Activated CD4-positive, CD25-positive, alpha-beta regulatory T cell (primary cell): ENCODE measurements around the gene PPP1R14D.

Experiments used
- DNase-seq, 4 experiments: peaks; one replicate each; lab custom pipeline; 2025; lab: John Stamatoyannopoulos, UW

The PPP1R14D gene

GRCh38 chr15:40819048-40819447, 9.5 kb downstream of the PPP1R14D start:
- no peak for DNase-seq

DNA sequence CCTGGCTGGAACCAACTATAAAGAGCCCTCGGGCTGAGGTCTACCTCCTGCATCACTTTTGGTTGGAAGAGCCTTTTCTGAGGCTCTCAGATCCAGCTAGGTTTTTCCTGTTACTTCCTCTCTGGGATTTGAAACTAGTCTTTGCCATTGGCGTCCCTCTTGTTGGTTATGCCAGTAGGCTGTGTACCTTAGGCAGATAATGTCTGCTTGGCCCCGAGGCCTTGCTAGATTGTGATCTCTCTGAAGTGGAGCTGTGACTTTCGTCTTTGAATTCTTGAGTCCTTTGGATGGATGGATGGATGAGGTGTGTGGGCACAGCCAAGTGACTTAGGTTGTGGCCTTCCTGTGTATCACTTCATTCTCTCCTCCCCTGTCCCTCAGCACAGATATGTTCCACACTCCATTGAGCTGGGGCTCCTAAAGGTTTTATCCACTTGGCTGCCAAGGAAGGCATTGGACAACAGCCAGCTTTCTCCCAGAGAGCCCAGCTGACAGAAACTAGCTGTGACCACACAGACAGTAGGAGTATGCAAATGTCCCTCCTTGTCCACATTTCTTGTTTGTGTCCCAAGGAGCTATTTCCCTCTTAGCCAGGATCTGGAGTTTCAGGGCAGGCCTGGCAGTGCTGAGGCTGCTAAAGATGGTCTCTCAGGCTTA, 13.3 kb downstream of the PPP1R14D start:
- DNase-seq, result no peak

DNA sequence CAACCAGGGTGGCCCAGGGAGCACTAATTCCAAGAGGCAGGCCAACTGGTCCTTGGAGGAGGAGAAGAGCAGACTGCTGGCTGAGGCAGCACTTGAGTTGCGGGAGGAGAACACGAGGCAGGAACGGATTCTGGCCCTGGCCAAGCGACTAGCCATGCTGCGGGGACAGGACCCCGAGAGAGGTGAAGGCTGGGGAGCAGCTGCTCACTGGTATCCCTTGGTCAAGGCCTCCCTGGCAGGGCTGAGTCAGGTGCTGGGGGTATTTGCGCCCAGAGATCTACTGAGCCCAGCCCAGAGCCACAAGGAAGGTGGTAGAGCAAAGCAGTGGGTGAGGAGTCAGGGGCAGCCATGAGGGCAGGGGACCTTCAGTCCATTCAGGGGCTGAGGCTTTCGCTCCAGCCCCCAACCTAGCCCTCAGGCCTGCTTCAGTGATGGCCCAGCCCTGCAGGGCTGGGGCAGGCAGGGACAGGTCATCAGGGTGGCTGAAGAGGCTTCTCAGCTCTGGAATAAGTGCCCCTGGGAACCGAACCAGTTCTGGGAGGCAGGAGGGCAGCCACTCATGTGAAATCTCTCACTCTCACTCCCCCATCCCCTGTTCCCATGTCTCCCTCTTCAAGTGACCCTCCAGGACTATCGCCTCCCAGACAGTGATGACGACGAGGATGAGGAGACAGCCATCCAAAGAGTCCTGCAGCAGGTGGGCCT, 15.6 kb downstream of the PPP1R14D start:
- DNase-seq, result no peak

GRCh38 chr15:40808861-40809450, 19.6 kb downstream of the PPP1R14D start:
- DNase-seq, result no peak

DNA sequence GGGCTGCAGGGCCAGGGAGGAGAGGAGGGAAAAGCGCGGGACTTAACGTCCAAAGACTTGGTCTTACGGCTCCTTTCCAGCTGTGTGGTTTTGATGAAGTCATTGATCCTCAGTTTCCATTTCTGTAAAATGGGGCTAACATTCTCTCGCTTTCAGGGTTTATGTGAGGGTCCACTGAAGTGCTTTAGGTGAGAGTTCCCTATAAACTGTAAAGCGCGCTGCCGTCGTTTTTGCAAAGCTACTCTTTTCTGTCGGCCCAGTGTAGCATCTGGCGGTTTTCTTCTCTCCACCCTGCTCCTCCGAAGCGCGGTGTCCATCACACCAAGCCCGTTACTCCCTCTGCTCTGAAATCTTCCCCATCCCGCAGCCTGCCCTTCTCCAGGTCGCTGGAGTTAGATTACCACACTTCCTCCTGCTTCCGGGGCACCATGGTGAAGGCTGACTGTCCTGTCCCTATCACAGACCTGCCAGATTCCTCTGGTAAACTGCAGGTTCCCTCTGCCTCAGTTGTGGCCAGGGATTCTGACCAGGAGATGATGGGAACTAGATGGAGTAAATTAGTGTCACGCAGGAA, 20.5 kb downstream of the PPP1R14D start:
- DNase-seq, result no peak

DNA sequence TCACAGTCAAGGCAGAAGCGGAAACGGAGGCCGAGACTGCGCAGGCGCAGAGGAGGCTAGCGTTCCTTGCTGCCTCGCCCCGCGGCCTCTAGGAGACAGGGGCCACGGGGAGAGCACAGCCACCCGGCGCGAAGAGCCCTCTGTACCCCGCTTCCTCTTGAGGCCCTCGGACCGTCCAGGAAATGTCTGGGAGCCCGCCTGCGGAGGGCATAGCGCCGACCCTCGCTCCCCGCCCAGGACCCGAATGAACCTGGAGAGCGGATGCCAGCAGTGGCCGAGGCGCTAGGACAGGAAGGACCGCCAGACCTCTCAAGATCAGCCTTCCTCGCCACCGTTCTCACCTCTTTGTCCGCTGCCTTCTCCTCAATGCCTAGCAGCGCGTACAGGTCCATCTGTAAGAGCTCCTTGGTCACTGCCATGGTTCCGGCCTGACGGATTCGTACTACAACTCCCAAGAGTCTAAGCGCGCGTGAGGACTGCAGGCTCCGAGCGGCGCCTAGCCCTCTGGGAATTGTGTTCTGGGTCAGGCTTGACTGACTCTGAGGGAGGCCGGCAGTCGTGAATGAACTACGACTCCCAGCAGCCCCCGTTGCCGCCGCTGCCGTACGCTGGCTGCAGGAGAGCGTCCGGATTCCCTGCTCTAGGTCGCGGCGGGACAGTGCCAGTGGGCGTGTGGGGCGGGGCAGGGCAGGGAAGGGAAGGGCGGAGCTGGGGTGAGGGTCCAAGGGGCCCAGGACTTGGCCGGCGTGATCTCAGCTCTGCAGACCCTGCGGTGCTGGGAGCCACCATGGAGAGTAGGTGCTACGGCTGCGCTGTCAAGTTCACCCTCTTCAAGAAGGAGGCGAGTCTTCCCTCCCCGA, 21.2 kb downstream of the PPP1R14D start, which contains the start of the genes DNAJC17 and ZFYVE19:
Gene DNAJC17, minus strand, starts transcription at position 446 of the 860 bp plus-strand sequence. Its CDS starts 27 bp downstream, at position 419.
Gene ZFYVE19, plus strand, starts transcription at position 62 of the 860 bp plus-strand sequence. Its CDS starts 501 bp downstream, at position 563.
- peak; percentile 83 to 88 (median 84) for DNase-seq

DNA sequence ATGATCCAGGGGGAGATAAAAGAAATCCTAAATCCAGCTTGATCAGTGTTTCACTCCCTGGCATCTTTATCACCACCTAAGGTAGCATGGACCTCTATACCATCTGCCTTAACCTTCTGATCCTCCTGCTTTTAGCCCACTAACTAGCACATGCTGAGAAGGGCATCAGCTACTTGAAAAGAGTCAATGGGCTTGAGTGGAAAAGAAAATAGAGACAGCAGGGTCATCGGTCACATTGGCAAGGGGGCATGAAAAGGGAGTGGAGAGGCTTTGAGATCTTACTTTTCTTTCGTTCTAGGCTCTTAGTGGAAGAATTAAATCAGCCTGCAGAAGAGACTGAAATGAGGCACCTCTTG, 21.9 kb downstream of the PPP1R14D start:
- DNase-seq, result no peak

DNA sequence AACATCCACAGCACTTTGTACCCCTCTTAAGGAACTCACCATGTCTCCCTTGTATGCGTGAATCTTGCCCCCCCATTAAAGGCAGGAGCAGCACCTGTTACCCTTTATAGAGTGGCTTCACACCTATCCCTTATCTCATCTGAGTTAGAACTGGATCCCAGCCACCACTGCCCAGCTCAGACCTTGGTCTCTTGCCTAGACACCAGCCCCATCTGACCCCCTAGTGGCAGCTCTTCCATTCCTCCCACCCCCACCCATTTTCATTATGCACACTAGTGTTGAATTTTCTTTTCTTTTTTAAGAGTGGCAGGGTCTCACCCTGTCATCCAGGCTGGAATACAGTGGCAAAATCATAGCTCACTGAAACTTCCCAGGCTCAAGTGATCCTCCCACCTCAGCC, 24.8 kb downstream of the PPP1R14D start:
- DNase-seq, result no peak

DNA sequence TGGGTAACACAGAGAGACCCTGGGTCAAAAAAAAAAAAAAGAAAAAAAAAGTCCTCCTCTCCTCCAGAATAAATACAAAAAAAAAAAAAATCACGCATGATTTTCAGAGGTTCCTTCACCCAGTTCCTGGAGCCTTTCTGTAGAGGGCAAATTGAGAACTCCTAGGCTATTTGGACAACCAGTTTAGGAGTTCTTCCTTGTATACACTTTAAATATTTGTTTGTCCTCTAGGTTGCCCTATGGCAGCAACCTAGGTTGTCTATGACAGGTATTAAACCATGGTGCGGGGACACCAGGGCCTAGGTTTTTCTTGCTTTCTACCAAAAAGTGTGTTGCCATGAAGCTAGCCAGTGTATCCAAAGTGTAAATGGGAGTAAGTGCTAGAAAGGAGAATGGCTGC, 25.4 kb downstream of the PPP1R14D start:
- DNase-seq, result no peak

DNA sequence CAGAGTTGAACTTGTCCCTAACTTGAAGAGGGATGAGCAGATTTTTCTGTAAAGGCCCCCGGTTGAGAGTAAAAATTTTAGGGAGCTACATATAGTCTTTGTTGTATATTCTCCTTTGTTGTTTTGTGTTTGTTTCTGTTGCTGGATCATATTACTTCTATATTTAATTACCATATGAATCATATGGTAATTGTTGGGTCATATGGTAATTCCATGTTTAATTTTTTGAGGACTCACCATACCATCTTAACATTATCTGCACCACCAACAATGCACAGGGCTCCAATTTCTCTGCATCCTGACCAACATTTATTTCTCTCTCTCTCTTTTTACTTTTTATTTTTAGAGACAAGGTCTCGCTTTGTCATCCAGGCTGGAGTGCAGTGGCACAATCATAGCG, 29.0 kb downstream of the PPP1R14D start:
- DNase-seq, result no peak

DNA sequence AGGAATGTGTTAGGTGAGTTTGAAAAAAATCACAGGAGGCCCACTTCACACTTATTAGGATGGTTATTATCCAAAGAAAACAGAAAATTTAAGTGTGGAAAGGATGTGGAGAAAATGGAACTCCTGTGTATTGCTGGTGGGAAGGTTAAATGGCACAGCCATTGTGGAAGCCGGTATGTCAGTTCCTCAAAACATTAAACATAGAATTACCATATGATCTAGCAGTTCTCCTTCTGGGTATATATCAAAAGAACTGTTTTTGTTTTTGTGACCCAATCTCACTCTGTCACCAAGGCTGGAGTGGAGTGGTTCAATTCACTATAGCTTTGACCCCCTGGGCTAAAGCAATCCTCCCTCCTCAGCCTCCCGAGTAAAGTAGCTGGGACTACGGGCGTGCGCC, 32.0 kb downstream of the PPP1R14D start:
- no peak for DNase-seq

GRCh38 chr15:40796041-40796440, 32.5 kb downstream of the PPP1R14D start:
- no peak for DNase-seq

GRCh38 chr15:40793216-40793989, 35.1 kb downstream of the PPP1R14D start:
- DNase-seq, result no peak

DNA sequence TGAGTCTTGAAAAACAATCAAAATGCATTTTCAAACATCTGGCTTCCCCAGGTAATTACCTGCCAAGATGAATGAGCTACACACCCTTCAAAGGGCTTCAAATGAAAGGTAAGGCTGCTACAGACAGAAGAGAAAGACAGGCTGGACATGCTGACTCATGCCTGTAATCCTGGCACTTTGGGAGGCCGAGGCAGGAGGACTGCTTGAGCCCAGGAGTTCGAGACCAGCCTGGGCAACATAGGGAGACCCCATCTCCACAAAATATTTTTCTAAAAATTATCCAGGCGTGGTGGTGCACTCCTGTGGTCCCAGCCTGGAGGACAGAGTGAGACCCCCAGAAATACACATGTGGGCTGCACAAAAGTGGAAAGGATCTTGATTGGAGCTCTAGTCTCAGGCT, 36.1 kb downstream of the PPP1R14D start:
- DNase-seq, result no peak

- DNase-seq, result no peak
Observed at GRCh38 chr15:40790718-40791117, 37.8 kb downstream of the PPP1R14D start.

DNA sequence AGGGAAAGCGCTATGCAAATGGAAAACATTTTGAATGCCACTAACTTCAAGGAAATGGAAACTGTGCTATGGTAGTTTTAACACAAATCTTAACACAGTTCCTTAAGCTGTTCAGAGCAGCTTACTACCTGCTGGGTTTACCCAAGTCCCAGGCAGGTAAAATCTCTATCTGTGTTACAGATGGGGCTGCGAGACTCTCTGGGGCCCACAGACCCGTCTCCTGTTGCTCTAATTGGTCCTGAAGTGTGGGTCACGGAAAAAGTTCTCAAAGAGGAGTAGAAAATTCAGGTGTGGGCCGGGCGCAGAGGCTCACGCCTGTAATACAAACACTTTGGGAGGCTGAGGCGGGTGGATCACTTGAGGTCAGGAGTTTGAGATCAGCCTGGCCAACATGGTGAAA, 38.5 kb downstream of the PPP1R14D start:
- no peak for DNase-seq

- DNase-seq, result no peak
Observed at GRCh38 chr15:40789119-40789518, 39.4 kb downstream of the PPP1R14D start.

GRCh38 chr15:40787991-40788390, 40.5 kb downstream of the PPP1R14D start:
- DNase-seq, result no peak

DNA sequence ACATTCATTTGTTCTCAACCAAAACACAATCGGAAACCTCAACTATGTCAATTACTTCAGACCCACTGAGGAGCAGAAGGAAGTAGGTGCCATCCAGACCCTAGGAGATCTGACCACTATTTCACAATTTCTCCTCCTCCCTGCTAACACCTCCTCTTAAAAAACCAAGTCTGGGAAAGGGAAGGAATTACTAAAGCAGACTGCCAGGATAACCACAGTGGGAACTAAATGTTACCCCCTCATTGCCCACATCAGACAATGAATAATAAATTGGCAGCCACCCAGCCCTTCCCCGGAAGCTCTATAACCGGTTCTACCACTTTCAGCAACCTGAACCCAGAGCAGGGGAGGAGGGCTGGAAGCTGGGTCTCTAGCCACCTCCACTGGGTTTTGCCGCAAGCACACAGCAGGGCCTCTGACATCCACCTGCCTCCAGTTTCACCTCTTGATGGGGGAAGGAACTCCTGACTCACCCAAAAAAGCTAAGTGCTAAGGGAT, 41.1 kb downstream of the PPP1R14D start:
- peak in 1 of 4 experiments; percentile 17 for DNase-seq

DNA sequence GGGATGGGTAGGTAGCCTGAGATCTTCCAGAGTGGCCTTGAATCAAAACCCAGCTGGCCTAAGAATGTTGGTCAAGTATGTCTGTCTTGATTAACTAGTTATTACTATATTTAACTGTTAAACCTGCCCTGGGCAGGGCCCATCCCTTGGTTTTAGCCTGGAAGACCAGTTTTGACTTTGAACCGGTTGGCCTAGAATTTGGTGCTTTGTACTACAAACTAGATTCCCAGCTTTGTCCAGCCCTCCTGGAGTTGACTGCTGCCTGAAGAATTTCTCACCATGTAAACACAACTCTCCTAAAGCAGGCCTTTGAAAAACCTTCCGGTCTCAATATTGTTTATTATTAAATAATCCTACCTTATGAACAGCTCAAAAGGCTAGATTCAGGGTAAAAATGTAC, 42.7 kb downstream of the PPP1R14D start:
- no peak for DNase-seq

DNA sequence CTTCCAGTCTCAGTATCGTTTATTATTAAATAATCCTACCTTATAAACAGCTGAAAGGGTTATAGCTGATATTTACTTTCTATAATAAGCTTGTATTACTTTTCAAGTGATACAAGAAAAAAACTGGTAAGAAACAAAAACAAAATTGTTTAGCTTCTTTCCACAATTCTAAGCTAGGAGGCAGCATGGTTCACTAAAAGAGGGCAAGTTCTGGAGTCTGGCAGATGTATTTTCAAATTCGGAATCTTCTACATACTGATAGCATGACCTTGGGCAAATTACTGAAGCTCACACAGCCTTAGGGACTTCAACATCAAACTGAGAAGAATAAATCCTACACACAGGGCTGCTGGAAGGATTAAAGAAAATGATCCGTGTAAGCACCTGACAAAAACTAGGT, 43.3 kb downstream of the PPP1R14D start:
- no peak for DNase-seq
